Activated T-helper 17 cell treated with anti-CD3 and anti-CD28 coated beads, Interleukin-2, amount 50 U/mL, for 72 hours (primary cell): ENCODE measurements around the gene NMNAT2. TPM values are rescaled to one million over a fixed set of nuclear protein-coding genes. Genes with fewer than 3 reads are reported as not detected.

Experiments
- ATAC-seq: fragments of 150-1000 bp; cut with Tn5 transposase; replicated peaks from 2 replicates; pipeline ENCODE4 v1.10.0; 2021; ENCODE audit warnings: mild to moderate bottlenecking, moderate library complexity
- H3K27ac Mint-ChIP-seq: one replicate; pipeline ENCODE4 v1.8.0; 2022; ENCODE audit warnings: mixed read lengths
- H3K27me3 Mint-ChIP-seq: one replicate; pipeline ENCODE4 v1.8.0; 2022; ENCODE audit warnings: mixed read lengths
- H3K36me3 Mint-ChIP-seq: one replicate; pipeline ENCODE4 v1.8.0; 2022; ENCODE audit warnings: low read depth, mild to moderate bottlenecking, mixed read lengths
- H3K4me1 Mint-ChIP-seq: one replicate; pipeline ENCODE4 v1.8.0; 2022; ENCODE audit warnings: mixed read lengths
- H3K4me3 Mint-ChIP-seq: one replicate; pipeline ENCODE4 v1.8.0; 2022; ENCODE audit warnings: mild to moderate bottlenecking, mixed read lengths
- H3K9me3 Mint-ChIP-seq: one replicate; pipeline ENCODE4 v1.8.0; 2022; ENCODE audit warnings: mixed read lengths
- total RNA-seq, 2 donors: library from RNA; stranded (reverse); gene quantifications; one replicate each; pipeline ENCODE4 v1.2.3, GENCODE V29; 2022

Gene NMNAT2
- total RNA-seq, 2 donors from 2014 or later = not detected

DNA sequence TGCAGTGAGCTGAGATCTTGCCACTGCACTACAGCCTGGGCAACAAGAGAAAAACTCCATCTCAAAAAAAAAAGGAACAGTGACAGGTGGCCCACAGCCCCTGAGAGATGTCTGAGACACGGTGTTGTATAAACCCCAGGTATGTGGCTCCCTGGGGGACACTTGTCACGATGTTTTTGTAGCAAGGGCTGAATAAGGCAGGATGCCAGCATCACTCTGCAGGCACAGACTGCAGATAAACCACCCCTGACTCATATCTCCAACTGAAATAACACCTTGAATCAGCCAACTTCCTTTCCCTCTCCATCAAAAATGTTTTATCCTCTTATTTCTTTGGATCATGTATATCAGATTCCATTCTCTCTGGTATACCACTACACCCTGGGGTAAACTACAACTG, 52.5 kb downstream of the NMNAT2 start:
- Mint-ChIP-seq H3K27ac (no peak overlapping the region), H3K9me3 (no peaks in the 10 kb centered on the region), H3K4me1 (no peaks in the 10 kb centered on the region), H3K36me3 (no peaks in the 10 kb centered on the region), H3K27me3 (peaks cover 43% of the 10 kb centered on the region), H3K4me3 (no peak overlapping the region)
- ATAC-seq = no peak

DNA sequence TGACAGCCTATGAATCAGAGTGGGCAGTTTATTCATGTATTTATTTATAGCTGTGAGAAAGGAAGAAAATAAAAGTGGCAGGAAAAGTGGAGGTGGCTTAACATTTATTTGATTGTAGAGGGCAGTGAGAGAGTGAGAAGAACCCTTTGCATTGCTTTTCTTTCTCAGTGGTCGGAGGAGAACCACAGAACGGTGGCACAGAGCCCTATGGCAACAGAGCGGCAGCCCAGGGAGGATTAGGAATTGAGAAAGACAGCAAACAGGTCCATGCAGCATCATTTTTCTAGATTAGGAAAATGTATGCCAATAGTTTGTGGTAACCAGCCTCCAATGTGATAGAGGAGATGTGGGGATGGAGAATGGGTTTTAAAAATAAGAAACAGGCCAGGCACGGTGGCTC, 53.1 kb downstream of the NMNAT2 start:
- H3K27ac Mint-ChIP-seq = no peak overlapping the region
- no peaks in the 10 kb centered on the region for H3K4me1 Mint-ChIP-seq
- H3K4me3 Mint-ChIP-seq = no peak overlapping the region
- no peak for ATAC-seq
- no peaks in the 10 kb centered on the region for H3K9me3 Mint-ChIP-seq
- peaks cover 40% of the 10 kb centered on the region for H3K27me3 Mint-ChIP-seq
- H3K36me3 Mint-ChIP-seq = no peaks in the 10 kb centered on the region

DNA sequence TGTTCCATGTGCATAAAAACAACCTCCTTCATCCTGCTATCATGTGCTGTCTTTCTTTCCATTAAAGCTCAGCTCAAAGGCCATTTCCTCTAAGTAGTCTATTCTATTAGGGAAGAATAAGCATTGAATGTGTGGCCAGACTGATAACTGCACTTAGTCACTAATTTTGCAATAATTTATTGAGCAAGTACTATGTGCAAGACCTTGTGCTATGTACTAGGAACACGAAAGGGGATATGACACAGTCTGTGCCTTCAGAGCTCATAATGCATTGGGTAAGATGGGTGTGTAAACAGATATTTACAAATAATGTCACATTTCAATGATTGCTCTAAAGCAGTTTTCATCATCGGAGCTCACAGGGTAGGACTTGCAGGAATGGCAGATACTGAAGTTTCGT, 54.2 kb downstream of the NMNAT2 start:
- H3K4me3 Mint-ChIP-seq = no peak overlapping the region
- H3K4me1 Mint-ChIP-seq = no peaks in the 10 kb centered on the region
- ATAC-seq = no peak
- H3K27me3 Mint-ChIP-seq = peaks cover 42% of the 10 kb centered on the region
- no peaks in the 10 kb centered on the region for H3K36me3 Mint-ChIP-seq
- H3K27ac Mint-ChIP-seq = no peak overlapping the region
- no peaks in the 10 kb centered on the region for H3K9me3 Mint-ChIP-seq

DNA sequence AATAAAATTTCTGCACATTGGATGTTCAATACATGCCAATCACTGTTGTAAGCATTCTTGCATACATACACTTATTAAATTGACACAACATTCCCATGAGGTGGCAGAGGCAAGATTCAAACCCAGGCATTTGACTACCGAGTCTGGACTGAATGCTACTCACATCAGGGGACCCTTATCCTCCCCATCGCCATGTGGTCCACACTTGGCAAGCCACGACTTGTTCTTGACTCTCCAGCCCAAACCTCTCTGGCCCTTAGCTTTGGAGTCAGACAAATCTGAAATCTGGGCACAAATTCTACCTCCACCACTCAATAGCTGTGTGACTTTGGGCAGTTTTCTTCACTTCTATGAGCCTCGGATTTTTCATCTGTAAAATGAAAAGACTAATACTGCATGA, 57.1 kb downstream of the NMNAT2 start:
- Mint-ChIP-seq H3K36me3 (no peaks in the 10 kb centered on the region), H3K27me3 (peaks cover 39% of the 10 kb centered on the region), H3K4me1 (no peaks in the 10 kb centered on the region), H3K4me3 (no peak overlapping the region), H3K27ac (no peak overlapping the region), H3K9me3 (peaks cover 6% of the 10 kb centered on the region)
- ATAC-seq = no peak

DNA sequence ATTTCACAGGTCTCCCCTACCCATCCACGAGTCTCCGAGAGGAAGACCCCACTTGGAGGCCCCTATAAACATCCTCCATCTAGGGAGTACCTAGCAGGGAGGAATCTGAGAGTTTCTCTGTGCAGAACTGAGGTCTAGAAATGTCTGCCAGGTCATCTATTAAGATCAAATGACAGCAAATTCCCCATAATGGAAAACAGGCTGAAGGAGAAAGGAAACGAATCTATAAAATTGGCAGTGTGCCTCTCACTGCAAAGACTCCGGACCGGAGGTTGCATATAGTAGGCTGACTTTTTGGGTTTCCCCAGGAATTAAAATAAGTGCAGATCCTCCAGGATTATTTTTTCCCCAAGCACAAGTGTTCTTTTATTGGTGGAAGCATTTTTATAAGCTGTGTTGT, 57.7 kb downstream of the NMNAT2 start:
- H3K27me3 Mint-ChIP-seq = peaks cover 35% of the 10 kb centered on the region
- ATAC-seq = no peak
- H3K27ac Mint-ChIP-seq = no peak overlapping the region
- H3K4me3 Mint-ChIP-seq = no peak overlapping the region
- H3K36me3 Mint-ChIP-seq = no peaks in the 10 kb centered on the region
- no peaks in the 10 kb centered on the region for H3K4me1 Mint-ChIP-seq
- H3K9me3 Mint-ChIP-seq = peaks cover 6% of the 10 kb centered on the region

DNA sequence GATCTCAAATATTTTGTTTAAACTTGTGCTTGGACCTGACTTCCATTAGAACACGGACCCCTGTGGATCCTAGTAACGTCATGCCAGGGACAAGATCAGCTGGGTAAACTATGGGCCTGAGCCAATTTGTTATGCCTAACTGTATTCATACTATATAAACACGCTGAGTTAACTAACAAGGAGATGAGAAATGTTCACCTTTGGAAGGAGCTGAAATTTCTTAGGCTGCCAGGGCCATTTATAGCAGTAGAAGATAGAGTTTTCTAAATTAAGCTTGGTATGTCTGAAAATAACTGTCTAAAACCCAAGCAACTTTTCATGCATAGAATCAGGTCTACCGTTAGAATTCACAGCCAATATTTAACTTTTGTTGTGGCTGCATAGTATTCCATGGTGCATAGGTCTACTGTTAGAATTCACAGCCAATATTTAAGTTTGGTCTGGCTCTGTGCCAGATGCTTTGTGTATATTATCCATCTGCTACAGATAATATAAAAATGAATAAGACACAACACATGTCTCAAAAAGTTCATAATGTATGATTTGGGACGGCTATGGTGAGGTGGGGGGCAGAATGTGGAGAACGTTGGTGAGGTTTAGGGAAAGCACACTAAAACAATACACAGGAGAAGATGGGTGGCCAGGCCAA, 61.5 kb downstream of the NMNAT2 start:
- Mint-ChIP-seq H3K36me3 (no peaks in the 10 kb centered on the region), H3K9me3 (peaks cover 6% of the 10 kb centered on the region), H3K4me1 (no peaks in the 10 kb centered on the region), H3K27me3 (peaks cover 16% of the 10 kb centered on the region), H3K4me3 (no peak overlapping the region), H3K27ac (no peak overlapping the region)
- no peak for ATAC-seq

DNA sequence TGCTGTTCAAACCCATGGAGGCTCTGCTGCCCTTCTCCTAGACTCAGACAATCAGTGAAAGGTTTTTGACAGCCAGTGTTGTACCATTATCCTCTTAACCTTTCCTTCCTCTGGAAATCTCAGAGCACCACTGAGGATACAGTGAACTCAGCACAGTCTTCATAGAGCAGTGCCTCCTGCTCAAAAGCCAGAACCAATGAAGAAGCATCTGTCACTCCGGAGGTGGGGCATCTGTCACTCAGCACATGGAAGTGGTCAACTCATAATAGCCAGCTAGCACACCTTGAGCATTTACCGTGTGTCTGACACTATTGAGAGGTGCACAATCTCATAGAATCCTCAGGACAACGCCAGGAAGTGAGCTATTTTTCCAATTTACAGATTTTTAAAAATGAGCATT, 62.4 kb downstream of the NMNAT2 start:
- H3K4me1 Mint-ChIP-seq = no peaks in the 10 kb centered on the region
- H3K36me3 Mint-ChIP-seq = no peaks in the 10 kb centered on the region
- peaks cover 16% of the 10 kb centered on the region for H3K27me3 Mint-ChIP-seq
- peaks cover 6% of the 10 kb centered on the region for H3K9me3 Mint-ChIP-seq
- H3K4me3 Mint-ChIP-seq = no peak overlapping the region
- ATAC-seq = no peak
- no peak overlapping the region for H3K27ac Mint-ChIP-seq

DNA sequence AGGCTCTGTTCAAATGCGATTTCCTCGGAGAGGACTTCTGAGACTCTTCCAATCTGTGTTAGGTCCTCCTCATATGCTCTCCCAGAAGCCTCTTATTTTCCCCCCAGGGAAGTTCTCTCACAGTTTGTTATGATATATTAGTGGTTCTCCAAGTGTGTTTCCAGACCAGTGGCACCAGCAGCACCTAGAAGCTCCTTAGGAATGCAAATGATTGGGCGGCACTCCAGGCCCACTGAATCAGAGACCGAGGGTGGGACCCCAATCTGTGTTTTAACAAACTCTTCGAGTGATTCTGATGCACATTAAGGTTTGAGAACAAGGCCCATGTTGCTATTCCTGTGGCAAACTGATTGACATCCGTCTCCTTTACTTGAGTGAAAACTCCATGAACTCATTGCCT, 63.0 kb downstream of the NMNAT2 start:
- no peaks in the 10 kb centered on the region for H3K36me3 Mint-ChIP-seq
- no peak overlapping the region for H3K4me3 Mint-ChIP-seq
- H3K4me1 Mint-ChIP-seq = no peaks in the 10 kb centered on the region
- no peak overlapping the region for H3K27ac Mint-ChIP-seq
- peaks cover 6% of the 10 kb centered on the region for H3K9me3 Mint-ChIP-seq
- no peak for ATAC-seq
- peaks cover 17% of the 10 kb centered on the region for H3K27me3 Mint-ChIP-seq

DNA sequence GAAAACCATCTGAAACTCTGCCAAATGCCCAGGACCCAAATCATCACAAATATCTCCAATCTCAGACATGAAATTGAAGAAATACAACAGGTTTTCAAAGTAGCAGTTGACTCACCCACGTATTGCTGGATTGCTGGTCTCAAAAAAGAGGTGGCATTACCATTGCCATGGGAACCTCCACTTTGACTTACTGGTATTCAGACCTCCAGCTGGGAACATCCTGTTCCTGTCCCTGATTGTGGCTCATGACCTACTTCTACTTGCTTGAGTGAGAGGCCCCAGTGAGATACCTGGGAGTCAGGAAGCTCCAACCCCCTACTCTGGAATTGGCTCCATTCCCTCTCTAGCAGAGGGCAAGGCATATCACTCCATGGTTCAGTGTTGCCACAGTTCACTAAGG, 64.6 kb downstream of the NMNAT2 start:
- Mint-ChIP-seq H3K27me3 (peaks cover 14% of the 10 kb centered on the region), H3K9me3 (peaks cover 6% of the 10 kb centered on the region), H3K4me3 (no peak overlapping the region), H3K27ac (no peak overlapping the region), H3K4me1 (no peaks in the 10 kb centered on the region), H3K36me3 (no peaks in the 10 kb centered on the region)
- ATAC-seq = no peak

DNA sequence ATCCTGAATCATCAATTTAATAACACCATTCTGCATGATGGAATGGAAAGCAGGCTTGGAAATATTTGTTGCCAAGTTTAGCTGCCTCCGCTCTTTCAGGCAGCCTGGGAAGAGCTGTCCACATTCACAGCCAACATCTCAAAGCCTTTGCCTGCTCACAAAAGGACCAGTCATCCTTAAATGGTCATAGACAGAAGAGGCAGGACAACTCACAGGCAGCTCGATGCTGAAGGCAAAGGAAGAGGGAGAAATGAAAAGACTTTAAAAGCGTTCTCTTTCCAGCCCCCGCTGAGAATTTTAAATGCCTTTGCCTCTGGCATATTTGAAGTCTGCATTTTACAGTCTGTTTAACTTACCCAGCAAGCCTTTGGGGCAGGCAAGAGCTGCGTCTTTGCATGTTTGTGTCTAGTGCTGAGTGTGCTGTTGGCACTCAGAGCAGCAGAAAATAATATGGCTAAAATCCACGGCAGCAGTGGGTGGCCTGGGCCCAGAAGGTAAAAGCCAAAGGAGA, 68.9 kb downstream of the NMNAT2 start:
- H3K4me1 Mint-ChIP-seq = no peaks in the 10 kb centered on the region
- no peak for ATAC-seq
- no peak overlapping the region for H3K27ac Mint-ChIP-seq
- H3K4me3 Mint-ChIP-seq = no peak overlapping the region
- H3K36me3 Mint-ChIP-seq = no peaks in the 10 kb centered on the region
- H3K27me3 Mint-ChIP-seq = peaks cover 15% of the 10 kb centered on the region
- no peaks in the 10 kb centered on the region for H3K9me3 Mint-ChIP-seq

DNA sequence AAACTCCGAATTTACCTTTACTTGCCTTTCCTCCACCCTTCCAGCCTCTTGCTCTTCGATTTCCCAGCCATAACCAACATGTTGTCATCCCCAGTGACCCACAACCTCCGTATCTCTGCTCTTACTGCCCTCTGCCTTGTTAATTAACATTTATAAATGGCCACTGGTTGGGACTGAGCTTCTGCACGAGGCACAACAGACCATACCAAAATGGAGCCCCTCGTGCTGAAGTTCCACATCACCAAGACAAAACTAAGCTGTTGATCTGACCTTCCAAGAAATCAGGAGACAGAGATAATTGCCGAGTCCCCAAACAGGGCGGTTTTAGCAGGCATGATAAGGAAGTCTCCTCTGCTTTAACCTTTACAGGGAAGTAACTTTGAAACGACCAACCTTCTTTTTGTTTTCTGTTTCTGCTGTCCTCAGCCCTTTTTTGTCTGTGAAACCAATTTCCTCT, 71.9 kb downstream of the NMNAT2 start:
- ATAC-seq = no peak
- no peak overlapping the region for H3K4me3 Mint-ChIP-seq
- no peaks in the 10 kb centered on the region for H3K36me3 Mint-ChIP-seq
- H3K4me1 Mint-ChIP-seq = no peaks in the 10 kb centered on the region
- H3K27ac Mint-ChIP-seq = no peak overlapping the region
- H3K27me3 Mint-ChIP-seq = peaks cover 15% of the 10 kb centered on the region
- H3K9me3 Mint-ChIP-seq = no peaks in the 10 kb centered on the region

DNA sequence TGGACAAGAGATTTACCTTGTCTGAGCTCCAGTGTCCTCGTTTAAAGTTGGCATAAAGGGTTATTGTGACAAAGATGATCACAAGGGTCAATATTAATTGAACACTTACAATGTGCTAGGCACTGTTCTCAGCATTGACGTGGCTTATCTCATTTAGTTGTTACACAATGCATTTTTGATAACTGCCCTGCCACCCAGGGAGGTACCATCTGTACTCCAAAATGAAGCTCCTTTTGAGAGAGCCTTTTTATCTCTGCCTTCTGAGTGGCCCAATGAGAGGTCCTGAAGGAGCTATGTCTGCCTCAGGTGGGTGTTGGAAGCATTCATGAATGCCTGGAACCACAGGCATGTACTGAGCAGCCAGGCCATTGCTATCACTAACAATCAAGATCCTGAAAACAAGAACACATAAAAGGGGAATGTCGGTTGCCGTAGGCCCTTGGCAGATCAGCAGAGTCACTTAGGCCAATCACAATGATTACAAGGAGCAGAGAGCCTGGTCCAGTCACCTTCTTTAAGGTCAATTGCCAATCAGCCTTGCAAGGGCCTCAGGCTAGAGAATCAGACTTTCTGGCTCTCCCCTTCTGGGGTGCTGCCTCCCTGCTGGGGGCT, 78.5 kb downstream of the NMNAT2 start:
- Mint-ChIP-seq H3K27me3 (peaks cover 13% of the 10 kb centered on the region), H3K9me3 (no peaks in the 10 kb centered on the region), H3K4me1 (no peaks in the 10 kb centered on the region), H3K4me3 (no peak overlapping the region), H3K27ac (no peak overlapping the region), H3K36me3 (no peaks in the 10 kb centered on the region)
- ATAC-seq = no peak

DNA sequence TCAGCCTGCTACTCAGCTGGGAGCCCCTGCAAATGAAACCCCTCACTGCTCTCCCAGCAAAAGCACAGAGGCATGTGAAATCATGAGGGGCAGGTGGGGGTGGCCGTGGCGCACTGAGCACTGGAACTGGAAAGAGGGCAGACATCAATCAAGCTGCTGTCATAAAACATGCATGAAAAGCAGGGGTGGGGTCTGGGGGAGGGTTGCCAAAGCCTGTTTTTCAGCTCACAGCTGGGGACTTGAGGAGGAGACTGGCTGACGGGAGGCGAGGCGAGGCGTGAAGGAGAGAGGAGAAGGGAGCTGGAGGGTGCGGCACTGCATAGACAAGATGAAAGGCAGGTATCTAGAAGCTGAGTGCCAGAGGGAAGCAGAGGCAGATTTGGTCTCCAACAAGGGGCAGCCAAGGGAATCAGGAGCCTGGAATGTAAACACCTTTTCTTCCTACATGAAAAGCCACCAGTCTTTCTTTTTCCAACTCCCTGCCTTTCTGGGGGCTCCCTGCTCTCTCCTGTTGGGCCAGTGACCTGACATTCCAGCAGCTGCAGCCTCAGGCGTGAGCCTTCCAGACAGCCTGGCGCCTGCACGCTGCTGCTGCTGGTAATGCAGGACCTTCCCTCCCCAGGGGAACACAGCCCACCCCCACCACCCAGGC, 87.0 kb downstream of the NMNAT2 start:
- no peaks in the 10 kb centered on the region for H3K4me1 Mint-ChIP-seq
- no peak overlapping the region for H3K27ac Mint-ChIP-seq
- H3K36me3 Mint-ChIP-seq = no peaks in the 10 kb centered on the region
- no peaks in the 10 kb centered on the region for H3K9me3 Mint-ChIP-seq
- no peak for ATAC-seq
- H3K27me3 Mint-ChIP-seq = peaks cover 36% of the 10 kb centered on the region
- no peak overlapping the region for H3K4me3 Mint-ChIP-seq

DNA sequence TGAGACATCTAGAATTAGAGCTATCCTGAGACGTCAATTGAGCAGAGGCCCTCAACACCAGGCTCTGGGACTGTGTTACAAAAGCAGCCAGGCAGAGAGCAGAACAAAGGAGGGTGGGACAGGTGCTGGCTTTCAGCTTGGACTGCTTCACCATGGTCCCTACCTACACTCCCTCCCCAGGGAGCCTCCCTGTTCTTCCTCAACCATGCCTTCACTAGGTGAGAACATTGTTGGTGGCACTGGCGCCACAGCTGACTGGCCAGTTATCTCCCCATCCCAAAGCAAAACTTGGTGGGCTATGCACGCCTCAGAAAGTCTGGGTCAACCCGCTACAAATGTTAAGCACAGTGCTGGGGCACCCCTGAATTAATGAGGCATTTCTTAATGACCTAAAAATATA, 87.8 kb downstream of the NMNAT2 start:
- Mint-ChIP-seq H3K27me3 (peaks cover 31% of the 10 kb centered on the region), H3K36me3 (no peaks in the 10 kb centered on the region), H3K4me1 (no peaks in the 10 kb centered on the region), H3K9me3 (no peaks in the 10 kb centered on the region), H3K27ac (no peak overlapping the region), H3K4me3 (no peak overlapping the region)
- ATAC-seq = no peak

DNA sequence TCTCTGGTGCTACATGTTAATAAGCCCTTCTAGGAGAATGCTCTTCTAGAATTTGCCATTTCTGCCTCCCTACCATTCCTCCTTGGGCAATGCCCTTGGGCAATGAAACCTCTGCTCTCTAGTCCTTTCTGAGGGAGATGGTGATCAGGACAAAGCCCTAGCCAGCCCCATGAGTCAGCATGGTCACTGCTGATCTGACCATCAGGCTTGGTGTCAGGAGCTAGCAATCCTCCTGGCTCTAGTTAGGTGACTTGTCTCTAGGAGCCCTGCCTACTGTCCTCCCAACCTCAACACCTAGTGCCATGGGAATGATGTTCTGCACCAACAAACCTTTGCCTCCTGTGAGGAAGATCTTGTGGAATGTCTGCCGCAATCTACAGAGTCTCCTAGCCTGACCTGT, 89.8 kb downstream of the NMNAT2 start:
- H3K36me3 Mint-ChIP-seq = no peaks in the 10 kb centered on the region
- no peak for ATAC-seq
- H3K4me3 Mint-ChIP-seq = no peak overlapping the region
- H3K27me3 Mint-ChIP-seq = peaks cover 25% of the 10 kb centered on the region
- no peaks in the 10 kb centered on the region for H3K4me1 Mint-ChIP-seq
- no peaks in the 10 kb centered on the region for H3K9me3 Mint-ChIP-seq
- no peak overlapping the region for H3K27ac Mint-ChIP-seq
